T-helper 2 cell treated with Interferon-gamma antibody and Interleukin-4, amounts not matched to agents 100 ng/mL and 5 ng/mL, for 36 hours (primary cell): ENCODE results near the gene NLRP8. TPM values are rescaled to one million over a fixed set of nuclear protein-coding genes. Genes with fewer than 3 reads are reported as not detected.
"Not testable (repeated sequence)": the region's sequence is repeated elsewhere in the genome, so short reads cannot be mapped to it uniquely, and the experiment has no call there.

Experiments used
- intact Hi-C: fragments of 100-400 bp; cut with micrococcal nuclease; formaldehyde crosslinking; loops from one replicate; pipeline ENCODE4 v1.15.1; 2023
- total RNA-seq: library from RNA; stranded (reverse); gene quantifications from 2 replicates; pipeline ENCODE4 v1.2.3, GENCODE V29; 2022

NLRP8 gene
- total RNA-seq, 1 donor from 2014 or later, result not detected

DNA sequence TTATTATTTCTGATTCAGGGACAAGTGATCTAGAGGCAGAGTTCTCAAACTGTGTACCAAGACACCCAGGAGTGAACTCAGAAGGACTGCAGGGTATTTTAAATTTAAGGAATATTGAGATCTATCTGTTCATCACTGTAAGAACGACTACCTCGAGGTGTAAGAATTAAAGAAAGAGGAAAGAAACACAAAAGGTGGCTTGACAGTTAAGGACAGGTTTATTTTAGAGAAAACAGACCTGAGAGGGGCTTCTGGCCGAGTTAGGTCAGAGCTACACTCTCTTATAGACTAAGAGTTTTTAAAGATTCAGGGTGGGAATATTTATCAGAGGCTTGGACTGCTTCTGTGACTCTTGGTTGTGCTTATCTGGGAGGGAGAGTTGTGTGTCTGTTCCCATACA is 26.4 kb downstream of the NLRP8 start:
- intact Hi-C loops, result no loop called here

DNA sequence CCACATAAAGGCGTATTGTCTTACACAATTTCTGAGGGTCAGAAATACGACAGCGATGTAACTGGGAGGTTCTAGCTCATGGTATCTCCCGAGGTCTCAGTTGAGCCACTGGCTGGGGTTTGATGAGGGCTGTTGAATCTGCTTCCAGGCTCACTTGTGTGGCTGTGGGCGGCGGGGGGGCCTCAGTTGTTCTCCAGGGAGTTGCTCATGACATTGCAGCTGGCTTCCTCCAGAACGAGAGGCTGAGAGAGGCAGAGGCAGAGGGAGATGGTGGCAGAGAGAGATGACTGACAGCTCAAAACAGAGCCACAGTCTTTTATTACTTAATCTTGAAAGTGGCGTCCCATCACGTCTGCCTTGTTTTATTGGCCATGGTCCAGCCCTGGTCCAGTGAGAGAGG is 32.8 kb downstream of the NLRP8 start:
- intact Hi-C loops, result no loop called here

DNA sequence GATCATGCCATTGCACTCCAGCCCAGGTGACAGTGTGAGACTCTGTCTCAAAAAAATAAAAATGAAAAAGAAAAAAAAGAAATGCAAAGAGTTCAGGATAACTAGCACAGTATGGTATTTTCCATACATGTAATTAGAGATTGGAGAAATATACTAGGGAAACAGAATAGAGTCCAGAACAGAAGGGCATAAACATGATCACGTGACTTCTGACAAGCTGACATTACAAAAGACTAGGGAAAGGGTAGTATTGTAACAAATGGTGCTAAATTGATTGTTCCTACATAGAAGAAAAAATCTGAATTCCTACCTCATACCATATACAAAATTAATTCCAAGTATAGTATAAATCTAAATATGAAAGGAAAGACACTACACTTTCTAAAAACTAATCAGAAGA is 37.6 kb downstream of the NLRP8 start:
- intact Hi-C loops, result no loop called here

DNA sequence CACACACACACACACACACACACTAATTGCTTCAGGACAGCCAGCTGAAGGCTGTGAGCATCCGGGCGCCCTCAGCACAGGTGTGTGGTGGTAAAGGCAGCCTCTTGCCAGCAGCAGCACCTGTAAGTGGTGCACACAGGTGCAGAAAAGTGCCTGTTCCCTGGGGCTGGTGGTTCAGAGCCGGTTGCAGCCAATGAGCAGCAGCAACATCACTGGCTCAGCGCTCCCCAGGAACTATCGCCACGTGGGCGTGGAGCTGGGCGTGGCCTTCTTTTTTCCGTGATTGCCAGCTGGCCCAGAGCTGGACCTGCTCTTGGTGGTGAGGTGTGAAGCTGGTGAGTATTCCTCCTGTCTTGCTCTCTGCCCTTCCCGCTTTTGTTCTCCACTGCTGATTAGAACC is 38.9 kb downstream of the NLRP8 start, which contains the start of gene NLRP5:
Gene NLRP5, plus strand, starts transcription at position 289 of the 400 bp plus-strand sequence.
- intact Hi-C loops, result no loop called here

DNA sequence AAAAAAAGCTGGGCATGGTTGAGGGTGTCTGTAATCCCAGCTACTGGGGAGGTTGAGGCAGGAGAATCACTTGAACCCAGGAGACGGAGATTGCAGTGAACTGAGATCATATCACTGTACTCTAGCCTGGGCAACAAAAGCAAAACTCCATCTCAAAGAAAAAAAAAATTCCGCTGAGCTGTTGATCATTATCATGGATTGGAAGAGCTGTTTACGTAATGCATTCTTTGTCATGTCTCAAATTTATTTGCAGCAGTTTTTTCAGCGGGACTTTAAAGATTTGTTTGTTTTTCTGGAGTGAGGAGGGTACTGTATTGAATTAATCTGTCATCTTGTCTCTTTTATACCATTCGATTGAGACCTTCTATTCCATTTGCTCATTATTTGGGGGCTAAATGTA is 43.2 kb downstream of the NLRP8 start:
- intact Hi-C loops, result no loop called here

DNA sequence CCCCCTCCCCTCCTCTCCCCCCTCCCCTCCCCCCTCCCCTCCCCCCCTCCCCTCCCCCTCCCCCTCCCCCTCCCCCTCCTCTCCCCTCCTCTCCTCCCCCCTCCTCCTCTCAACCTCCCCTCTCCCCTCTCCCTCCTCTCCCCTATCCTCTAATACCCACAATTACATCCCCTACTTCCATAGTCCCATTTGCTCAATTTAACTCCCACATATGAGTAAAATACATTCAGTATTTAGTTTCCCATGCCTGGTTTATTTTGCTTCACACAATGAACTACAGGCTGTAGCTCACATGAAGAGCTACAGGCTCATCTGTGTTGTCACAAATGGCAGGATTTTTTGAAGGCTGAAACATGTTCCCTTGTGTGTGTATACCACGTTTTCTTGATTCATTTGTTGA is 45.9 kb downstream of the NLRP8 start:
- intact Hi-C loops, result no loop called here

DNA sequence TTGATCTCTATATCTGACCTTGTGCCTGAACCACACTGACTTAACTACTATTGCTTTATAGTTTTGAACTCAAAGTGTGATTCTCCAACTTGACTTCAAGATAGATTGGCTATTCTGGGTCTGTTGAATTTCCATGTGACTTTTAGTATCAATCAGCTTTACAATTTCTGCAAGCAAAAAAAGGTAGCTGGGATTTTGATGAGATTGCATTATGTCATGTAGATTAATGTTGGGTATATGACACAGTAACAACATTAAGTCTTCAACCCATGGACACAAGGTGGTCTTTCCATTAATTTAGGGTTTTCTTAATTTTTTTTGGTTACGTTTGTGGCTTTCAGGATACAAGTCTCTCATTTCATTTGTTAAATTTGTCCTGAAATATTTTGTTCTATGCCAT is 67.1 kb downstream of the NLRP8 start:
- intact Hi-C loops, result no loop called here

DNA sequence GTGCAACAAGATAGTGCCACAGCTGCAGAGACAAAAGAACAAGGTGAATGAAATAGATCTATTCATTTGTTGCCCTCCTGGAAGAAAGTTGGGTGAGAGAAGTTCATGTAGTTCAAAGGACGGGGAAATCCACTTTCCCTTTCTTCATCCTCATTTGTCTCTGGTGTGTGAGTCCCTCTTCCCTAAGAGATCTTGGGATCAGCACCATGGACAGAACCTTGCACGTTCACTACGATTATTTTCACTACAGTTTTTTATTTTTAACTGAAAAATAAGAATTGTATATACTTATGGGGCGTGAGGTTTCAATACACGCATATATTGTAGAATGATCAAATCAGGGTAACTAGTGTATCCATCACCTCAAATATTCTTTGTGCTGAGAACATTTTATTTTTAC is 68.1 kb downstream of the NLRP8 start:
- intact Hi-C loops, result no loop called here

DNA sequence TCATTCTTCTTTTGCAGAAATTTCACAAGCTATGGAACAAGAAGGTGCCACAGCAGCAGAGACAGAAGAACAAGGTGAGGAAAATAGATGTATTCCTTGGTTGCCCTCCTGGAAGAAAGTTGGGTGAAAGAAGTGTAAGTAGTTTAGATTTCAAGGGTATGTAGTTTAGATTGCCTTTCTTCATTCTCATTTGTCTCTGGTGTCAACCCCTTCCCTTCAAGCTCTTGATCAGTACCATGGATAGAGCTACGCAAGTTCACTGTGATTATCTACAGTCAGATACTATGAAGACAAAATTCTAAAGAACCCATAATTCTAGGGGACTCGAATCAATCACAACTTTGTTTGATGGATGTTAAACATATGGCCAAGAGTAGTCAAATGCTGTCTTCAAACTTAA is 71.7 kb downstream of the NLRP8 start:
- intact Hi-C loops, result not testable (repeated sequence)

DNA sequence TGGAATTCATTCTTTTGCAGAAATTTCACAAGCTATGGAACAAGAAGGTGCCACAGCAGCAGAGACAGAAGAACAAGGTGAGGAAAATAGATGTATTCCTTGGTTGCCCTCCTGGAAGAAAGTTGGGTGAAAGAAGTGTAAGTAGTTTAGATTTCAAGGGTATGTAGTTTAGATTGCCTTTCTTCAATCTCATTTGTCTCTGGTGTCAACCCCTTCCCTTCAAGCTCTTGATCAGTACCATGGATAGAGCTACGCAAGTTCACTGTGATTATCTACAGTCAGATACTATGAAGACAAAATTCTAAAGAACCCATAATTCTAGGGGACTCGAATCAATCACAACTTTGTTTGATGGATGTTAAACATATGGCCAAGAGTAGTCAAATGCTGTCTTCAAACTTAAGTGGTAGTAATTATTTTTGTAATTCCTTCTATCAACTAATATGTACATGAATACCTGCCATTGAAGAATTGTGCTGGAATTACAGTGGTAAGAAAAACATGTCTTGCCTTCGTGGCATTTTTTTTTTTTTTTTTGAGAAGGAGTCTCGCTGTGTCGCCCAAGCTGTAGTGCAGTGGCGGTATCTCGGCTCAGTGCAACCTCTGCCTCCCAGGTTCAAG is 72.8 kb downstream of the NLRP8 start:
- intact Hi-C loops, result not testable (repeated sequence)

DNA sequence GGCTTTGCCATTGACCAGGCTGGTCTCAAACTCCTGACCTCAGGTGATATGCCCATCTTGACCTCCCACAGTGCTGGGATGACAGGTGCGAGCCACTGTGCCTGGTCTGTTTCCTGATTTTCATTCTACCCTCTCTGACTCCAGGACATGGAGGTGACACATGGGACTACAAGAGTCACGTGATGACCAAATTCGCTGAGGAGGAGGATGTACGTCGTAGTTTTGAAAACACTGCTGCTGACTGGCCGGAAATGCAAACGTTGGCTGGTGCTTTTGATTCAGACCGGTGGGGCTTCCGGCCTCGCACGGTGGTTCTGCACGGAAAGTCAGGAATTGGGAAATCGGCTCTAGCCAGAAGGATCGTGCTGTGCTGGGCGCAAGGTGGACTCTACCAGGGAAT is 79.1 kb downstream of the NLRP8 start:
- intact Hi-C loops, result no loop called here

Other genes starting within 250 kb of the NLRP8 start
- not detected in 2 replicates for gene NLRP9, start 209.4 kb upstream of the NLRP8 start, total RNA-seq
- gene RFPL4A, start 188.7 kb upstream of the NLRP8 start, total RNA-seq, result not detected in 2 replicates
- not detected in 2 replicates for gene RFPL4AL1, start 178.7 kb upstream of the NLRP8 start, total RNA-seq
- gene NLRP11, start 115.8 kb upstream of the NLRP8 start, total RNA-seq, result not detected in 2 replicates
- gene NLRP4, start 111.3 kb upstream of the NLRP8 start, total RNA-seq, result not detected in 2 replicates
- gene NLRP13, start 15.5 kb upstream of the NLRP8 start, total RNA-seq, result not detected in 2 replicates
- not detected in 2 replicates for gene NLRP5, start 38.9 kb downstream of the NLRP8 start, total RNA-seq
- 32.6 and 33.3 TPM in 2 replicates for gene ZNF787, start 173.5 kb downstream of the NLRP8 start, total RNA-seq
- 29.6 and 32.4 TPM in 2 replicates for gene ZNF444, start 193.5 kb downstream of the NLRP8 start, total RNA-seq
- gene GALP, start 228.2 kb downstream of the NLRP8 start, total RNA-seq, result not detected in 2 replicates
- gene ZSCAN5B, start 250.0 kb downstream of the NLRP8 start, total RNA-seq, result not detected in 2 replicates